Measurements from ENCODE around the gene SH3PXD2A.
"Not testable (repeated sequence)": the region's sequence is repeated elsewhere in the genome, so short reads cannot be mapped to it uniquely, and the experiment has no call there.

Gene SH3PXD2A

DNA sequence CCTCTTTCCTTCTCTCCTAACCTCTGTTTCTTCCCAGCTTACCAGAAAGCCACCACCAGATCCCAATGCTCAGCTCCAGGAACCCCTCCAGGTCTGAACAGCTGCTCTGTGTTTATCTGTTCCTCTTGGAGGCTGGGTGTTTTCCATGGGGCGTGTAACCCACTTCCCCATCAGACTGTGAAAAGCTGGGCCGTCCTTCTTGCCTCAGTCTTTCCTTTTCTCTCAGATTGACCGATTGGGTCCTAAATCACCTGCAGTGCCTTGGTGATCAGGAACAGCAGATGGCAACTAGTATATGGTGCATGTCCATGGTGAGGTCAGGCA is 4.8 kb downstream of the SH3PXD2A start:
- FAIRE-seq (no peak), DNase-seq (ENCODE audit: extremely low spot score, insufficient read length, low read depth) (no peak)

DNA sequence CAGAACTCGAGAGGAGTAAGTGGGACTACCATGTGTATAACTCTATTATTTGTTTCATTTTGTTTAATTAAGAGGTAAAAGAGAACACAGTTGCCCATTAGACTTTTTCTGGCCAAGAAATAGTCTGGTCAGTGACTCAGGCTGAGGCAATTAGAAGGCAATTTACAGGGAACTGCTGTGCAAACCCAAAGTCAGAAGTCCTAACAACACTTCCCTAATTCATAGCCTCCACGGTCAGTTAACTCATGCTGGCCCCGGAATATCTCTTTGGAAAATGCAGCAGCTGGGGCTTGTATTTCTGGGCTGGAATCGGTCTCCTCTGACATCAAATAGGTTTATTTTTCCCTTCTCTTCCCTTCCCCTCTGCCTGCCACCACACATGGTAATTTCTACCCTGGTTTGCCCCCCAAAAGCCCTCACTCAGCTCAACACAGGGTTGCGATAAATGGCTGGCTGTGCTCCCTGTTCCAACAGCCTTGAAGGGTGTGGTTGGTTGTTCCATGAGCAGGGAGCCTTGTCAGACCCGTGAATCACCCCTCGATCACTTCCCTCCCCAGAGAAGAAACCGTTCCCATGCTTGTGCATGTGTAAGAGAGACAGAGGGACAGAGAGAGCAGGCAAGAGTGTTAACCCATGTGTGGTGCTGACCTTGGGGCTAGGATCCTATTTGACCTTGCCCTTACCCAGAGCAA is 5.3 kb downstream of the SH3PXD2A start:
- FAIRE-seq = no peak
- no peak for DNase-seq (ENCODE audit: extremely low spot score, insufficient read length, low read depth)

DNA sequence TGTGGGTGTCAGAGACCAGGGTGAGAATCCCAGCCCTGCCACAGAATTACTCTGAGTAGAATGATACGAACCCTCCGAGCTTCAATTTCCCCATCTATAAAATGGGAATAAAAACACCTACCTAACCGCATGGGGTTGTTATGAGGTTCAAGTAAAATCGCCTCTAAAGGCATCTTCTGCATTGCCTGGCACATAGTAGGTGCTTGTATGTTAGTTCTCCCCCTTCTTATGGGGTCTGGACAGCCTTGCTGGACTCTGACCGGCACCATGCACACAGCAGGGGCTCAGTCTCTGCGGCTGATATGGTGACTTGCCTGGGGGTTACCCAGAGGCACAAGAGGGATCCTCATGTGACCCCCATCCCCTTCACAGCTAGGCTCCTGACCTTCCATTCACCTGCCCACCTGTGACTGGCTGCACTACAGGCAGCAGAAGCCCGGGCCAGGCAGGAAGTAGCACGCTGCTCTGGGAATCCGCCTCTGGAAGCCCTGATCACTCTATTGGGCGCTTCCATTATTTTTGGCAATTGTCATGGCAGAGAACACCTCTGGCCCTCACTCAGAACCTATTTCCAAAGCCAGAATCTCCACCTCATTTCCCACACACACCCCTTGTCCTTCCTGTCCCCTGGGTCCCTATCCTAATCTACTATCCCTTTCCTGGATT is 6.0 kb downstream of the SH3PXD2A start:
- FAIRE-seq (no peak), DNase-seq (ENCODE audit: extremely low spot score, insufficient read length, low read depth) (no peak)

DNA sequence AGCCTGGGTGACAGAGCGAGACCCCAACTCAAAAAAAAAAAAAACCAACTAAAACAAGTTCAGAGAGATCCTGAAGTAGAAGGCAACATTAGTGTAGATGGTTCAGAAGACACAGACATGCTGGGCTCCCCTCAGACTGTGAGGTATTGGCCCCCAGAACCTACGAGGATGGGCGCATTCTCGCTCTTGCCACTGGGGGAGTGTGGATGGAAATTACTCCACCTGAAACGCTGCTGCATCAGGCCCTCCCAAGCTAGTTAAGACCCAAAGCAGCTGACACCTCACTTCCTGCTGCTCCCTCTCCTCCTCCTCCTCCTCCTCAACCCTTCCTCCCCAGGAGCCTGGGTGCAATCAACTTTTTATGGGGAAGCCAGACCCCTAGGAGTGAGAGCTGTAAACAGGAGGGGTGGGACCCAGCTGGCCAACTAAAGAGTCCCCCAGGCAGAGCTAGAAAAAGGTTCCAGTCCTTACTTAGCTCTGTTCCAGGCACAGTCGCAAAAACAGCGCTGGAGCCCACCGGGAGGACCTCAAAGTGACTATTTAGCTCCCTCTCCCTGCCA is 7.4 kb downstream of the SH3PXD2A start:
- DNase-seq (ENCODE audit: extremely low spot score, insufficient read length, low read depth) (no peak), FAIRE-seq (no peak)

DNA sequence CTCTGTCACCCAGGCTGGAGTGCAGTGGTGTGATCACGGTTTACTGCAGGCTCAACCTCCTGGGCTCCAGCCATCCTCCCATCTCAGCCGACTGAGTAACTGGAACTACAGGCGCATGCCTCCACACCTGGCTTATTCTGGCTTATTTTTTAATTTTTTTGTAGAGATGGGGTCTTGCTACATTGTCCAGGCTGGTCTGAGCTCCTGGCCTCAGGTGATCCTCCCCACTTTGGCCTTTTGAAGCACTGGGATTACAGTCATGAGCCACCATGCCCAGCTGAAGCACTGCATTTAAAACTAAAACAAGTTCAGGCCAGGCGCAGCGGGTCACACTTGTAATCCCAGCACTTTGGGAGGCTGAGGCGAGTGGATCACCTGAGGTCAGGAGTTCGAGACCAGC is 8.0 kb downstream of the SH3PXD2A start:
- no peak for FAIRE-seq
- DNase-seq (ENCODE audit: extremely low spot score, insufficient read length, low read depth) = no peak

DNA sequence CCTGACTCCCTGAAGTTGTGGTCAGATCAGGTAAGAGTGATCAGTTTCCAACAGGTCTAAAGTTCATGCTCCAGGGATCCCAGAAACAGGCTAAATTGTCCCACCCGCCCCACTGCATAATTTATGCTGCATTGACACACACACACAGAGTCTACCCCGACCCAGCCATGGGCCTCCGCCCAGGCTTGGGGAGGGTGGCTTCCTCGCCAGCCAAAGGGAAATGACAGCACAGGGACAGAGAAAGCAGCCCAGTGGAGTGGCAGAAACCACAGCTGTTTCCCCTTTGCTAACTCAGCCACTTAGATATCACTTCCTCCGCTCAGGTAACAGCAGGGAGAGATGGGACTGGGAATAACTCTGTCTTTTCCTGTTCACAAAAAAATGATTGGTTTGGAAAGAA is 9.4 kb downstream of the SH3PXD2A start:
- DNase-seq (ENCODE audit: extremely low spot score, insufficient read length, low read depth) (no peak), FAIRE-seq (peak; percentile 52)

DNA sequence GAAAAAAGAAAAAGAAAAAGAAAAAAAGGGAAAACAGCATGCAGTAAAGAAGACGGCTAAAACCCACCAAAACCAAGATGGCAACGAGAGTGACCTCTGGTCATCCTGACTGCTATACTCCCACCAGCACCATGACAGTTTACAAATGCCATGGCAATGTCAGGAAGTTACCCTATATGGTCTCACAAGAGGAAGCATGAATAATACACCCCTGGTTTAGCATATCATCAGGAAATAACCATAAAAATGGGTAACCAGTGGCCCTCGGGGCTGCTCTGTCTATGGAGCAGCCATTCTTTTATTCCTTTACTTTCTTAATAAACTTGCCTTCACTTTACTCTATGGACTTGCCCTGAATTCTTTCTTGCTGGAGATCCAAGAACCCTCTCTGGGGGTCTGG is 10.0 kb downstream of the SH3PXD2A start:
- not testable (repeated sequence) for FAIRE-seq; DNase-seq (ENCODE audit: extremely low spot score, insufficient read length, low read depth)

DNA sequence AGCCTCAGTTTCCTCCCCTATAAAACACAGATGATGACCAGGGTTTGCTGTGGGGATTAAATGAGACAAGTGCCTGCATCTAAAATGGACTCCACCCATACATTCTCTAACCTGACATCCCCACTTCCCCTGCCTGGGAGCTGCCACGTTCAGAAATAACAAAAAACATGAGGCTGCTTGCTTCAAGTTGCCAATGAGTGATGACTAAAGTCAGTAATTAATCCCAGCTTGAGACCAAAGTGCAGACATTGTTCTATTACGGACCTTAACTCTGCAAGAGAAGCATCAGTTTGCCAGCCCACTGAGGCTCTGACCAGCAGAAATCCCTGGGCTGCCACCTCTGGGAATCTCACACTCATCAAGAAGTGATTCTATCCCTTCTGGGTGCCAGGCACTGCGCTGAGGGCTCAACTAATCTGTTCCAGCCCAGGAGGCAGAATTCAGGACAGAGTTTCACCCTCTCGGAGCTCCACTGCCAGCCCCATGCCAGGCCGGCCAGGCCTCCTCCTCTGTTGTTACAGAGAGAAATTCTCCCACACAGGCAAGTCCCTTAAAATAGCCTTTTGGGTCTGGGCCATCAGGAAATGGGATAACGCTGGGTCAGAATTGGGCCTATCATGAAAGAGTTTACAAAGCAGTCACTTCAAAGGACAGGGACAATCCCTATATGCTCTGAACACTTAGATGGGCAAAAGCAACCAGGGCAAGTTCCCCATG is 11.4 kb downstream of the SH3PXD2A start:
- DNase-seq (ENCODE audit: extremely low spot score, insufficient read length, low read depth) (no peak), FAIRE-seq (no peak)

DNA sequence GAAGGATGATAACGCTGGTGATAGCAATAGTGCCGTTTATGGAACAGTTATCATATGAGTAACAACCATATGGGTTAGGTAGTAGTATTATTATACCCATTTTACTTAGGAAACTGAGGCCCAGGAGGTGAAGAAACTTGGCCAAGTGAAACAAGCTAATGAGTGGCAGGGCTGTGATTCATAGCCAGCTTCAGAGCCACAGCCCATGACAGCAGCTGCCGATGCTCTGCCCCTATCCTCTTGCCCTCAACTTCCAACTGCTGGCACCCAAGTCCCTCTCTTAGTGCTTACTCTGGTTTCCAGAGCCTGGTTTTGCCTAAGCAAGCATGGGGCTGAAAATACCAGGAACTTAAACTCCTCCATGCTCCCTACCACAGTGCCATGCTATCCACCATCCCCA is 12.3 kb downstream of the SH3PXD2A start:
- FAIRE-seq (no peak), DNase-seq (ENCODE audit: extremely low spot score, insufficient read length, low read depth) (no peak)

DNA sequence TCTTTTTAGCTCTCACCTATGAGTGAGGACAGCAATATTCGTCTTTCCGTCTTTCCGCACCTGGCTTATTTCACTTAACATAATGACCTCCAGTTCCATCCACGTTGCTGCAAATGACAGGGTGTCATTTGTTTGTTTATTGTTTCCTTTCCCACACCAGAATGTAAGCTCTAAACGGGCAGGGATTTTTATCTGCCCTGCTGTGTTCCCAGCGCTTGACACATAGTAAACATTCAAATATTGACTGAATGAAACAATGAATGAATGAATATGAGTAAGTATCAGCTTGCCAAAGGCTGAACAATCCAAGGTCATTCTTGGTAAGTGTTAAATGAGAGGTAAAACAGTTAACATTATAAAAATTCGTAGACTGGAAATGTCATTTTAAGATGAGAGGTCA is 12.8 kb downstream of the SH3PXD2A start:
- no peak for FAIRE-seq
- DNase-seq (ENCODE audit: extremely low spot score, insufficient read length, low read depth) = no peak

DNA sequence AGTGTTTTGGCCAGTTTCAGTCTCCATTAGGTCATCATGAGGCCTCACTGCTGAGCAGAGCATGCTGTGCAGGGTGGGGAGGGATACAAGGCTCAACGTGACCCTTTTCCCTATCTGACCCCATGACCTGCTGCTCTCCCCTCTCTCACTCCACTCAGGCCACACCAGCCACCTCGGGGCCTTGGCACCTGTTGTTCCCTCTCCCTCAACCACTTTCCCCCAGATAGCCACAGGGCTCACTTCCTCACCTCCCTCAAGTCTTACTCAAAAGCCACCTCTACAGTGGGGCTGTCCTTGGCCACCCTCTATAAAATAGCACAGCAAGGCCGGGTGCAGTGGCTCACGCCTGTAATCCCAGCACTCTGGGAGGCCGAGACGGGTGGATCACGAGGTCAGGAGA is 13.9 kb downstream of the SH3PXD2A start:
- FAIRE-seq = no peak
- no peak for DNase-seq (ENCODE audit: extremely low spot score, insufficient read length, low read depth)

DNA sequence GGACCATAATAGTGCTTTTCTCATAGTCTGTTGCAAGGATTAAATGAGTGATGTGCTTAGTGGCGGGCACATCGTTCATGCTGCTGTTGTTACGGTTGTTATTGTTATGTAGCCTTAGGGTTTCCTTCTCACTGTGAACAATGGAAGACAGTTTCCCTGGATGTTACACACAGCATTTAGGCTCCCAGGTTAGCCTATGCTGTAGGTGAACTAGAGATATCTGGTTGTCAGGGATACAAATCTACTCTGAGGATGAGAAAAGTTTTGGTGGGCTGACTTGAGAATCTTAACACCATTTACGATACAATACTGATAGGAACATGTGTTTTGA is 14.7 kb downstream of the SH3PXD2A start:
- FAIRE-seq = no peak

DNA sequence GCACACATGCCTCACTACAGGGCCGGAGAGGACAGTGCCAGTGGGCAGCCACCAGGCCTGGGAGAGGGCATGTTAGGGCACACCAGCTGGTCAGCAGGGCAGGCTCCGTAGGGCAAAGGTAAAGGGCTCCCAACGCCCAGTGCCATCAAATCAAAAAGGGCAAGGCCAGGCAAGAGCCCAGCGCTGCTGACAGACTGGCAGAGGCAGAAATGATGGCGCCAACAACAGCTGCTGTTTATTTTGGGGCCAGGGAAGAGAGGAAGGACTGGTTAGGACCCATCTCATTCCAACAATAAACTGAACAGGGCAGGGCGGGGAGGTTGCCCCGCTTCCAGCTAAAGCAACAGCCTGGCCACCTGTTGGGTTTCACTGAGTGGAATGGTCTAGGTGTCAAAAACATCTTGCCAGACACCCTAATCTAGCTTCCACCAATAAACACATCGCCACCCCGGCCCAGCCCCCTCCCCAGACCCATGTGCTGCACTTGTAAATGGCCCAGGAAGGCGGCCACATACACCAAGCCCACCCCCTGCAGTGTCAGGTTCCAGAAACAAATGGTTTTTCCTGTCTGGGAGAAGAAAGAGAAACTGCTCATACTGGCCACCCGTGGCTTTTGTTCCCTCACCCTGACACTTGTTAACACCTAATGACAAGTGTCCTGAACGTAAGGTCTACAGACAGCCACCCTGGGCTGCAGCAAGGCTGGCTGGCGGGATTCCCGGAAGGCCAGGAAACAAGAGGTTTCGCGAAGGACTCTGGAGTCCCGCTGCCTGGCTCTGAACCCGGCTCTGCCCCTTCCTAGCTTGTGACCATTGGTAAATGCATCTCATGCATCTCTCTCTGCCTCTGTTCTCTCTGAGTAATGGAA is 15.3 kb downstream of the SH3PXD2A start:
- no peak for DNase-seq (ENCODE audit: extremely low spot score, insufficient read length, low read depth)
- no peak for FAIRE-seq

More for the DNA sequence above, 14.7 kb downstream of the SH3PXD2A start:
- DNase-seq (ENCODE audit: extremely low spot score, insufficient read length, low read depth) = no peak

DNA sequence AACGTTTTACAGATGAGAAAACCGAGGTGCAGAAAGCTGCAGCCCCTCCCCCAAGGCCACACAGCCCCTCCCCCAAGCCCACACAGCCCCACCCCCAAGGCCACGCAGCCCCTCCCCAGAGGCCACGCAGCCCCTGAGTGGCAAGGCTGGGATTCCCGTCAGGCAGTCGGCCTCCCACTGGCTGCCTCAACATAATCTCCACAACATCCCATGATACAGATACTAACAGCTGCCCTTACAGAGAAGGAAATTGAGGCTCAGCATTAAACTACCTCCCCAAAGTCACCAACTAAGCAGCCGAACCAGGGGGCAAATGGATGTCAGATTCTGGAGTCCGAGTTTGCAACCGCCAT is 15.9 kb downstream of the SH3PXD2A start:
- FAIRE-seq (no peak), DNase-seq (ENCODE audit: extremely low spot score, insufficient read length, low read depth) (no peak)

DNA sequence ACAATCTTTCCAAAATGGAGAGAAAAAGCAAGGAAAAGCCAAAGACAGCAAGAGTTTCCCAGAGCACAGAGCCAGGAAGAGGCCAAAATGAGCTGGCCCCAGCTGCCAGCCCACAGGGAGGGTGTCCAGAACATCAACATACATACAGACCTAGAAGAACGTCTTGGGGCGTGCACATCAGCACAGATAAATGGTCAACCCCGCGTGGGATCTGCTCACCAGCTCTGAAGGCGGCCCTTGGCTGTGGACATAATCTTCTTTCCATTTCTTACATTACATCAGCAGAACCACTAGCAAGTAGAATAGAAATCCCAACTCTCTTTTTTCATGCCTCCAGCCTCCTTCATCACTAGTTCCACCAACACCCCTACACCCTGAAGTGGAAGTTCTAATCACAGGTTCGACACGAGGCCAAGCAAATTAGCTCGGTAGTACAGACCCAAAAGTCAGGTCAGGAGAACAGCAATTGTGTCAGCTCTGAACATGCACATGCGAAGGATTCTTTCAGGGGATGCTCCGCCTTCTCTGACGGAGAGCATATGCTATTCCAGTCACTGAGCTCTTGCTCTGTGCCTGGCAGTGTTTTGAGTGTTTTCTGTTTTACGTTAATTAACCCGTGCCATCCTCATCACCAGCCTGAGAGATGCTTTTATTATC is 16.4 kb downstream of the SH3PXD2A start:
- no peak for FAIRE-seq
- no peak for DNase-seq (ENCODE audit: extremely low spot score, insufficient read length, low read depth)

DNA sequence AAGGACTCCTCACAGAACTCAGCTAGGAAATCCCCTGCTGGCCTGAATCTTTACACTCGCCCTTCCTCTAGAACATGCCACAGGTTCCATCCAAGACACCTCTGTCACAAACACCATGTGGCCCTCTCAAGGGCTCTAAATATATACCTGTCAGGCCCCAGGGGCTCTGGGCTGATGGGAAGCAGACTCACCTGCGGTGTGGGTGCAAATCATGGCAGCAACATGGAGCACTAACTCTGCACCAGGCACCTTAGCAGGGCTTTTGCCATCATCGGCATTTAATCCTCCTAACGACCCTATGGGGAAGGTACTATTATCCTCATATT is 17.3 kb downstream of the SH3PXD2A start:
- FAIRE-seq (no peak), DNase-seq (ENCODE audit: extremely low spot score, insufficient read length, low read depth) (no peak)

DNA sequence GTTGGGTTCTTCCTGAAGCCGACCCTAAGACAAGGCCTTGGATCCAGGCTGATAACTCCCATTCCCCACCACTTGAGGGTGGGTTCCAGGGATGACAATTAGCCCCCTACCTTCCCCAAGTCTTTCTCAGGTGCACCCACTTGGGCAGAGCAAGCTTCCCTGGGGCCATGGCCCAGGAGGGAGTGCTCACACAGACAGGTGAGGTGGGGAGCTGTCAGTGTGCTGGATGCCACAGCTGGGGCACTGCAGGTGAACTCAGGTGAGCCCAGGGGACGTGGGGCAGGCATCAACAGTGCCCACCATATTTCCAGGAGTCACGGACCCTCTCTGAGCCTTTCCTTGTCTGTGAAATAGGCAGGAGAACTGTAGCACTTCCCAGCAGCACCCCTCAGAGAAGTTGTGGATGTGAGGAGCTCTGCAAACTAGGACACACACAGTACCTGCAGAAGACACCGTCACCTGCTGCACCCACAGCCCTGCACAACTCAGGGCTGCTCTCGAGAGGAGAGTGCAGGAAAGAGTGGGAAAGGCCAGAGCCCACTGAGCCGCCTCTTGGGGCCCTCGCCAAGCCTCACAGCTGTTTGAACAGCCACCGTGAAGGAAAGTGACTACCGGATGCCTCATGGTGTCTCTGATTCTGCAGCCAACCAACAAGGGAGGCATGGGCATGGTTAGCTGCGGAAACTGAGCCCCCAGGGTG is 17.9 kb downstream of the SH3PXD2A start:
- FAIRE-seq = no peak
- no peak for DNase-seq (ENCODE audit: extremely low spot score, insufficient read length, low read depth)

DNA sequence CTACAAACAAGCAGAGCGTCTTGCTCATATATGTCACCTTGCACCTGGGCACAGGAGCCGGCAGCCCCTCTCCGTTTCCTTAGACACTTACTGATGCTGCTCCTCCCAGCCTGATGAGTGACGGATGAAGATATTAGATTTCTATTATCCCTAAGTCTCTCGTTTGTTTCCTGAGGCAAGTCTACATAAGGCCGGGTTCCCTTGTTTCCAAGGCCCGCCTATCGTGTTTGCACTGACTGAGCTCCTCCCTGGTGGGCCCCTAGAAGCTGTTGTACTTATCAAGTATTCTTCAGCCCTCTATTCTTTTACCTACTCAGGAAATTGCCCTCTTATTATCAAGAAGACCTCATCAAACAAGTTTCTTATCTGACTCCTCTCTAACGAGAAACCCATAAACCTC is 18.5 kb downstream of the SH3PXD2A start:
- no peak for DNase-seq (ENCODE audit: extremely low spot score, insufficient read length, low read depth)
- FAIRE-seq = no peak

DNA sequence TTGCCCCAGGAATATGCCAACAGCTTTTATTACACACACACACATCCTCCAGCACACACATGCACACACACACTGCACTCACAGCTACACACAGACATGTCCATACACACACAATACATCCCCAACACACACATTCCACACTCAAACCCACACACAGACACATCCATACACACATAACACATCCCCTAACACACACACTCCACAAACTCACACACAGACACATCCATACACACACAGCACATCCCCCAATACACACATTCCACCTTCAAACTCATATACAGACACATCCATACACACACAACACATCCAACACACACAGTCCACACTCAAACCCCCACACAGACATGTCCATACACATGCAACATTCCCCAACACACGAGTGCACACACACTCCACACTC is 19.1 kb downstream of the SH3PXD2A start:
- FAIRE-seq = no peak
- DNase-seq (ENCODE audit: extremely low spot score, insufficient read length, low read depth) = no peak

Measured in GM18507 (cell line).